ENCODE measurements around the gene WWC2.
A peak's percentile ranks its signal among the peaks of the same experiment; 100 is the strongest.
"Not testable (repeated sequence)": the region's sequence is repeated elsewhere in the genome, so short reads cannot be mapped to it uniquely, and the experiment has no call there.

WWC2 gene

GRCh38 chr4:183100827-183101226, 1.8 kb downstream of the WWC2 start:
- no peak for DNase-seq (ENCODE audit: low read depth)

GRCh38 chr4:183101956-183102480, 3.0 kb downstream of the WWC2 start:
- no peak for DNase-seq (ENCODE audit: low read depth)

DNA sequence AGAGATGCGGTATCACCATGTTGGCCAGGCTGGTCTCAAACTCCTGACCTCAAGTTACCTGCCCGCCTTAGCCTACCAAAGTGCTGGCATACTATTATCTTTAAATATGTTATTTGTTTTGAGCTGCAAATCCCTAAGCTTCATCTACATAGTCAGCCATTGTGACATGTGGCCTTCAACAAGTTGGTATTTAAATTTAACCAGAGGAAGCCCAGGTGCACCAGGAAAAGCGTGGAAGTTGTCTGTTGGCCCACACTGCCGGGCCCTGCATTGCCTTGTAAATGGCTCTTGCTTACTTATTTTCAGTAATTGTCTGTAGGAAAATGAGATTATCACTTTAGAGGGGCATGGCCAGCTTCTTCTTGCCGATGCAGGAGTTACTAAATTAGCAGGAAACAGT, 6.0 kb downstream of the WWC2 start:
- DNase-seq (ENCODE audit: low read depth) = no peak

GRCh38 chr4:183106839-183107238, 7.8 kb downstream of the WWC2 start:
- DNase-seq (ENCODE audit: low read depth) = no peak

- no peak for DNase-seq (ENCODE audit: low read depth)
Observed at GRCh38 chr4:183107891-183108459, 8.9 kb downstream of the WWC2 start.

GRCh38 chr4:183110244-183110643, 11.2 kb downstream of the WWC2 start:
- no peak for DNase-seq (ENCODE audit: low read depth)

DNA sequence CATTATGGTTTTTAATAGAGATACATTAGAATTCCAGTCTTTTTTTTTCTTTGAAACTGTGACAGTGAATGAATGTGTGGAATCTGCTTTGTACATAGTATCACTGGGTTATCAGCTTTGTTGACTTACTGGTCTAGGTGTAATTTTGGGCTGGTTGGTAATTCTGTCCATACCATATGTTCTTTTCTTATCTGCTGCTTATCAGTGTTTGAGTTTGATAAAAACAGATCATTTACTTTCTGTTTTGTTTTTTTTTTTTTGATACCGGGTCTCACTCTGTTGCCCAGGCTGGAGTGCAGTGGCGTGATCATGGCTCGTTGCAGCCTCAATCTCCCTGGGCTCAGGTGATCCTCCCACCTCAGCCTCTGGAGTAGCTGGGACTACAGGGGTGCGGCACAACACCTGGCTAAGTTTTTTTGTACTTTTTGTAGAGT, 12.4 kb downstream of the WWC2 start:
- no peak for DNase-seq (ENCODE audit: low read depth)

GRCh38 chr4:183118141-183118540, 19.1 kb downstream of the WWC2 start:
- DNase-seq (ENCODE audit: low read depth) = no peak

DNA sequence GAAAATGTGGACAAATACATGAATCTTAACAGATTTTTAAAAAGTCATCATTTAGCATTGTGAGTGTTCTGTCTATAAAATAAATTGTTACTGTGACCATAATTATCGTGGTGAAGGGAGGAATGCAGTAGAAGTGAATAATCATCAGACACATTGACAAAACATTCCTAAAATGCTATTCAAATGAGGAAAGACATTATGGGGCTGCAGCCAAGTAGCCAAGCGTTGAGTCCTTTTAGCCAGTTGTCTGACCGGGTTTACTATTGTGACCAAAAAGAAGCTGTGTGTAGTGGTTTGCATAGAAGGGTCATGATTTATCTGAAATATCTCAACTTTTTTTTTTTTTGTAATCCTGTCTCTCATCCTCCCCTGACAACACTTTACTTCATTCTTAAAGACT, 19.5 kb downstream of the WWC2 start:
- peak; percentile 69 for DNase-seq (ENCODE audit: low read depth)

DNA sequence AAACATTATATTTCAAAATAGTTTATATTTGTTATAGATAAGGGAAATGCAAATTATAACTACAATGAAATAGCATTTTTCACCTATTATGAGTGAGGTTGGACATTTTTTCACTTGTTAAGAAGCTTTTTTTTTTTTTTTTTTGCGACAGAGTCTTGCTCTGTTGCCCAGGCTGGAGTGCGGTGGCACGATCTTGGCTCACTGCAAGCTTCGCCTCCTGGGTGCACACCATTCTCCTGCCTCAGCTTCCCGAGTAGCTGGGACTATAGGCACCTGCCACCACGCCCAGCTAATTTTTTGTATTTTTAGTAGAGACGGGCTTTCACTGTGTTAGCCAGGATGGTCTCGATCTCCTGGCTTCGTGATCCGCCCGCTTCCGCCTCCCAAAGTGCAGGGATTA, 22.6 kb downstream of the WWC2 start:
- not testable (repeated sequence) for DNase-seq (ENCODE audit: low read depth)

DNA sequence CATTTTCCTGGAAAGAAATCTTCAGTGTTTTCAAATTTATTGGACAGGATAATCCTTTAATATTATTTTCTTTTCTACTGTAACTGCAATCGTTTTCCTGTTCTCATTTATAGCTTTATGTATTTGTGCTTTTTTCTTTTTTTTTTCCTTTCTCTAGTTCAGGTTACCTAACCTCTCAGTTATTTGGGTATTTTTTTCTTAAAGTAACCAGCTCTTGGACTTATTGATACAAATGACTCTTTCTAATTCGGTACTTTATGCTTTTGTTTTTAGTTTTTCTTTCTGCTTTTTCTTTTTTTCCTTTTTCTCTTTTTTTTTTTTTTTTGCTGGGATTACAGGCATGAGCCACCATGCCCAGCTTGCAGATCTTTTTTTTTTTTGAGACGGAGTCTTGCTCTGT, 25.2 kb downstream of the WWC2 start:
- no peak for DNase-seq (ENCODE audit: low read depth)

DNA sequence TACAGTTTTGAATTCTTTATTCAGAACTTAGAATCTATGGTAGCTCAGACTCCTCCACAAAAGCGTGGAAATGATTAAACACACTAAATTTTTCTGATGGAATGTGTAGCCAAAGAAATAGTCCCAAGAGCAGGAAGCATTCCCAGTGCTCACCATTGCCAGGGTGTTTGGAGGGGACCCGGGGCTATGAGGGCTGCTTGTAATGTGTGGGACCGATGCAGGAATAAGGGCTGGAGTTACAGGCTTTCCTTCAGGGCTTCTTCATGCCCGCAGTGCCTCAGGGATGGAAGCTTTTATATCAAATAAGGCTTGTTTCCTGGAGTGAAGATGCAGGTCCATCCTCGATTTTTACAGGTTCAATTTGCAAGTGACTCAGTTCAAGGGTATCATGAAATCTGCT, 25.8 kb downstream of the WWC2 start:
- DNase-seq (ENCODE audit: low read depth) = no peak

DNA sequence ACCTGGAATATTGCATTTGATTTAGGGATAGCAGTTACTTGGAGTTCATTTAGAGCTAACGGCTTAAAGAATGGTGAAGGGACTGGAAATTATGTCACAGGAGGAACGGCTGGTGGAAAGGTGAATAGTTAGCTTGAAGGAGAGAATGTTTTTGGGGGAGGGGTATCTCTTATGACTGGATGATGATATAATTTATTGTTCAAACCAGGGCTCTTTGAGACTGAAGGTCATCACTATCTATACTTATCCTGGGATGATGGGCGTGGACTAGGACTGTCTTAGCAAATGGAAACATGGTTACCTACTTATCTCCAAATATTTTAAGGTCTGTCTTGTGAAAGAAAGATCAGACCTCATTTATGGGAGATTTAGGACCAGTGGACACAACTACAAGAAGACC, 30.1 kb downstream of the WWC2 start:
- DNase-seq (ENCODE audit: low read depth) = no peak

DNA sequence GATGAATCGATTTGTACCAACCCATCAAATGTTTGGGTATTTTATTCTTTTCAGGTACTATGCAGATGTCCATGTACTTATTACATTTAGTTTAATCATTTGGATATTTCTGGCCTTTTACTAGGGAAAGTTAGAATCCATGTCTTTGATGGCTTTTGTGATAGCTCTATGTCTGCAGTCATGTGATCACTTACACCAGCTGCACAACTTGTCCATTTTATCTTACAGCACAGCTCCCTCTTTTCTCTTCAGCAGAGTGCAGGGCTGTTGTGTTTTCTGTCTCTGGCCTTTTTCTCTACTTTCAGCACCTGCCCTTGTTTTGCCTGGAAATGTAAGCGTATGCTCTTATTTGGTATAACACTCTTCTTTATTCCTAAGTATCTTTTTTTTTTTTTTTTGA, 30.6 kb downstream of the WWC2 start:
- no peak for DNase-seq (ENCODE audit: low read depth)

DNA sequence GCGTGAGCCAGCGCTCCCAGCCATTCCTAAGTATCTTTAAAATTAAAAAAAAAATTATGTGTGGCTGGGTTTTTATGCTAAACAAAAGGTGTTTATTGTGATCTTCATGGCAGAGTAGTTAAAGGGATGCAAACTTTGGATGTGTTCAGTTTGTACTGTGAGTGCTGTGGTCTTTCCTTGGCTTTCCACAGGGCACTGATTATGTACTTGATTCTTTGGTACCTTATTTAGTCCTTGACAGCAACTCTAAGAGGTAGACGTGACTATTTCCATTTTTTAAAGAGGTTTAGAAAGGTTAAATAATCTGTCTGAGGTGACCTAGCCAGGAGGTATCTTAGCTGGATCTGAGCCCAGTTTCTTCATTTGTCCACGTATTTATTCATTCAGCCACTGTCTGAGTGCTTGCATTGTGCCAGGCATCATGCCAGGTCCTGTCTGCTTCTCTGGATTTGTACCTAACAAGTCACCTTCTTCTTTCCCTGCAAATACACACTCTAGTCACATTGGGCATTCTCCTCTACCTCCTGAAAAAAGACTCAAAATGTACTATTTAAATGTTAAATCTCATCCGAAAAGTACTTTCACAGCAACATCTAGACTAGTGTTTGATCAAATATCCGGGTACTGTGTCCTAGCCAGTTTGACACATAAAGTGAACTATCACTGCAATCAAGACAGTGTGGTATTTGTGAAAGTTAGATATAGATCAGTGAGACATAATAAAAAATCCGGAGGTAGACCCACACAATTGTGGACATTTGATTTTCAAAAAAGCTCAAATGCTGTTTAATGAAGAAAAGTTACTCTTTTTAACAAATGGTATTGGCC, 31.5 kb downstream of the WWC2 start:
- no peak for DNase-seq (ENCODE audit: low read depth)

- no peak for DNase-seq (ENCODE audit: low read depth)
Observed at GRCh38 chr4:183132081-183132480, 33.0 kb downstream of the WWC2 start.

GRCh38 chr4:183132865-183133264, 33.8 kb downstream of the WWC2 start:
- no peak for DNase-seq (ENCODE audit: low read depth)

DNA sequence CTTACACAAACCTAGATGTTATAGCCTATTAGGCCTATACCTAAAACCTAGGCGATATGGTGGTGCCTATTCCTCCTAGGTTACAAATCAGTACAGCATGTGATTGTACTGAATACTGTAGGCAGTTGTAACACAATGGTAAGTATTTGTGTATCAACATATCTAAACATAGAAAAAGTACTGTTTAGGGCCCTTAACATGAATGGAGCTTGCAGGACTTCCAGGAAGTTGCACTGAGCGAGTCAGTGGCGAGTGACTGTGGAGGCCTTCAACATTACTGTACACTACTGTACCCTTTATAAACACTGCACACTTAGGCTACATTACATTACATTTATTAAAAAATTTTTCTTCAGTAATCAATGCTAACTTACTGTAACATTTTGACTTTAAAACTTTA, 37.8 kb downstream of the WWC2 start:
- DNase-seq (ENCODE audit: low read depth) = no peak

DNA sequence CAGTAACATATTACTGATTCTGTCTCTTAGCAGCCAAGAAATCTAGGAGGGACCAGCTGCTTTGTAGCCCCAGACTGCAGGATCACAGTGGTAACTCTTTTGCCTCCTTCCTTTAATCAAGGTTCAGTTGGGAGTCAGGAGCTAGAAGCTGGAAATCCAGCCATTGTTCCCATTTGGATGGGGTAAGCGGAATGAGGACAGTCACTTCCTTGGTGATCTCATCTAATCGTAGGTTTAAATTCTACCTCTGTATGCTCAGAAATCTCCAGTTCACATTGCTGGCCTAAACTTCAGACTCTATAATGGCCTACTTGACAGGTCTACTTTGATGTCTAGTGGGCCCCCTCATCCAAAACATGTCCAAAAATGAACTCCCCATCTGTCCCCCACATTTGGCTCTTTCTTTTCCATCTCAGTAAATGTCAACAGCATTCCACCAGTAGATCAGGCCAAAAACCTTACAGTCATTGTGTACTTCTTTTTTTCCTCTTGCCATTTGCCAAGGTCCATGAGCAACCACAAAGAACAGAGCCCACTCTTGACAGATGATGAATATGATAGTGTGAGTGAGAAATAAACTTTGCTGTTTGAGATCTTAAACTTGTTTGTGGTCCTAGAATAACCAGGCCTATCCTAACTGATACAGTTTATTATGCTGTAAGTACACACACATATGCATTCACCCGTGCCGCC, 40.1 kb downstream of the WWC2 start:
- no peak for DNase-seq (ENCODE audit: low read depth)

- no peak for DNase-seq (ENCODE audit: low read depth)
Observed at GRCh38 chr4:183139972-183140570, 41.0 kb downstream of the WWC2 start.

DNA sequence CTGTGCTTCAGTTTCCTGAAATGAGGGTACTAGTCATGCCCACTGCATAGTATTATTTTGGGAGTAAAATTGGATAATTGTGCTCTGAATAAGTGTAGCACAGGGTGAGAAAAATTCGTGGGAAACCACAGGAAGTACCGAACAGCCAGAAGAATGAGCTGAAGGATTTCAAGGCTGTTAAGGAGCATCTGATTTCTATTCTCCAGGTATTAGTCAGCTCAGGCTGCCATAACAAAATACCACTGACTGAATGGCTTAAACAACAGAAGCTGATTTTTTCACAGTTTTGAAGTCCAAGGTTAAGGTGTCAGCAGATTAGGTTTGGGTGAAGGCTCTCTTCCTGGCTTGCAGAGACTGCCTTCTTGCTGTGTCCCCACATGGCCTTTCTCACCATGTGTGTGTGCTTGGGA, 41.9 kb downstream of the WWC2 start:
- DNase-seq (ENCODE audit: low read depth) = no peak

GRCh38 chr4:183141997-183142396, 42.9 kb downstream of the WWC2 start:
- no peak for DNase-seq (ENCODE audit: low read depth)

All from fibroblast of gingiva (primary cell).